ENCODE data around the gene SOX9.

GRCh38 chr17:72100470-72100869 is 20.4 kb upstream of the SOX9 start:
- TF ChIP-seq, protein P1, sequence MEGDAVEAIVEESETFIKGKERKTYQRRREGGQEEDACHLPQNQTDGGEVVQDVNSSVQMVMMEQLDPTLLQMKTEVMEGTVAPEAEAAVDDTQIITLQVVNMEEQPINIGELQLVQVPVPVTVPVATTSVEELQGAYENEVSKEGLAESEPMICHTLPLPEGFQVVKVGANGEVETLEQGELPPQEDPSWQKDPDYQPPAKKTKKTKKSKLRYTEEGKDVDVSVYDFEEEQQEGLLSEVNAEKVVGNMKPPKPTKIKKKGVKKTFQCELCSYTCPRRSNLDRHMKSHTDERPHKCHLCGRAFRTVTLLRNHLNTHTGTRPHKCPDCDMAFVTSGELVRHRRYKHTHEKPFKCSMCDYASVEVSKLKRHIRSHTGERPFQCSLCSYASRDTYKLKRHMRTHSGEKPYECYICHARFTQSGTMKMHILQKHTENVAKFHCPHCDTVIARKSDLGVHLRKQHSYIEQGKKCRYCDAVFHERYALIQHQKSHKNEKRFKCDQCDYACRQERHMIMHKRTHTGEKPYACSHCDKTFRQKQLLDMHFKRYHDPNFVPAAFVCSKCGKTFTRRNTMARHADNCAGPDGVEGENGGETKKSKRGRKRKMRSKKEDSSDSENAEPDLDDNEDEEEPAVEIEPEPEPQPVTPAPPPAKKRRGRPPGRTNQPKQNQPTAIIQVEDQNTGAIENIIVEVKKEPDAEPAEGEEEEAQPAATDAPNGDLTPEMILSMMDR (IDR thresholded peaks at IDR 0.05; ENCODE audit: low read depth, low read length, missing input control): no peak
- TF ChIP-seq SP1 (IDR thresholded peaks at IDR 0.05) (no peak), RXRA (IDR thresholded peaks at IDR 0.05) (no peak)
